ENCODE data around the gene CDH24. TPM values are rescaled to one million over a fixed set of nuclear protein-coding genes. Genes with fewer than 3 reads are reported as not detected.

CDH24 gene
- total and polyA plus RNA-seq, 2 experiments from 2014 or later: 4.4 to 17.8 TPM

DNA sequence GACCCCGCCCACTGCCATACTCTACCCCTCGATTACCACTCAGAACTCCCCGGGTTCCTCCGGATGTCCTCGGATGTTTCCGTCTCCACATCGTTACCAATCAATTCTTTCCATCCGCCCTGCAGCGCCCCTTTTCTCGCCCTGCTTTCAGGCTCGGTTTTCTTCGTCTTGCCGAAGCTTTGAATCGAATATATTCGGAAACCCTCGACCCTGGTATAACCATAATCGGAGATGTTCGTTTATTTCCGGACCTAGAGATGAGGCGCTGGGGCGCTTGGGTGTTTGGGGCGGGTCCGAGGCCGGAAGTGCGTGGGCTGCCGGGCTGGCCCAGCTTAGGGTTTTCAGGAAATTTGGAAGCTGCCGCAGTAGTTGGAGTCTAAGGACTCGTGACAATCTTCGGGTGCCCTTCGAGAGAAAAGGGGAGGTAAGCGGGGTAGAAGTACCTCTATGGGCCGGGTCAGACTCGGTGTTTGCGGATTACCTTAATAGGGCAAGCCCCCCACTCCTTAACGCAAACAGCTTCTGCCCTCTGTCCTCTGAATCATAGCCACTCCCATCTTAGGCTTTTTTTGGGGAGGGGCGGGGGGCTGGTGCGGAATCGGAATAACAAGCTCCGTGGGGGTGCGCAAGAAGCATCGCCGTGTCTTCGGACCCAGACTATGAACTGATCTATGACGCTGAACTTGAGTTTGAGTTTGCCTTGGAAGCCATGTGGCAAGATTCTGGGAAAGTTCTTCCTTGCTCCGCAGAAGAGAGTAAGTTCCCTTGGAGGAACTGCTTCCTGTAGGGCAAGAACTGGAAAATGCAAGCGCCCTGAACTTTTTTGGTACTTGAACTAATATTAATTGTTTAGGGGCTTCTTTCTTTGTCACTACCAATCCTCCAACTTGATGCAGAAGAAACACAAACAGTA, 38.1 kb upstream of the CDH24 start, which contains the start of gene C14orf119:
Gene C14orf119, plus strand, starts transcription at position 310 of the 913 bp plus-strand sequence. CDS start 2,154 bp downstream, outside the sequence.
- no peak within 1 kb of the TSS for H2AFZ ChIP-seq
- peak within 1 kb of the TSS; percentile 84 for H3K4me3 ChIP-seq
- H3K4me1 ChIP-seq (ENCODE audit: insufficient read depth): peaks cover 14% of the 10 kb centered on the region
- Mint-ChIP-seq H3K36me3 (ENCODE audit: low read depth) (peaks cover 48% of the 10 kb centered on the region), H3K4me1 (peaks cover 17% of the 10 kb centered on the region), H3K27ac (no peak within 1 kb of the TSS), H3K9me3 (no peaks in the 10 kb centered on the region), H3K4me3 (no peak within 1 kb of the TSS), H3K27me3 (ENCODE audit: insufficient read depth, low read depth, poor library complexity) (peaks cover 5% of the 10 kb centered on the region)
- TF ChIP-seq EZH2 (IDR thresholded peaks at IDR 0.05; ENCODE audit: low read depth, unreplicated experiment) (no peak), EZH2phosphoT487 (IDR thresholded peaks at IDR 0.05; ENCODE audit: unreplicated experiment) (no peak), CREB1 (CRISPR knock-in tag; IDR thresholded peaks at IDR 0.05; ENCODE audit: low read depth) (peak; percentile 57), POLR2AphosphoS5 (IDR thresholded peaks at IDR 0.05; ENCODE audit: low read depth) (peak; percentile 55), JUNB (IDR thresholded peaks at IDR 0.05; ENCODE audit: unreplicated experiment) (no peak), NANOG (IDR thresholded peaks at IDR 0.05; ENCODE audit: borderline replicate concordance) (no peak)
- H3K27ac ChIP-seq (ENCODE audit: low read depth): peak within 1 kb of the TSS; percentile 72
- DNase-seq (ENCODE audit: low spot score) (peak; percentile 100), ATAC-seq (peak; percentile 84)
- H3K27me3 ChIP-seq (ENCODE audit: insufficient read depth): no peaks in the 10 kb centered on the region
- H3K79me2 ChIP-seq (replicated peaks; ENCODE audit: insufficient read depth): peaks cover 73% of the 10 kb centered on the region
- peaks cover 30% of the 10 kb centered on the region; the same call in 1 of the 2 replicates for H3K36me3 ChIP-seq (ENCODE audit: insufficient read depth)
- H3K9me2 ChIP-seq (ENCODE audit: insufficient read depth): no peaks in the 10 kb centered on the region
- peak within 1 kb of the TSS; percentile 92 for H3K4me2 ChIP-seq
- H3F3A ChIP-seq (replicated peaks; ENCODE audit: low read depth): no peaks in the 10 kb centered on the region
- peaks cover 41% of the 10 kb centered on the region for H4K20me1 ChIP-seq (replicated peaks; ENCODE audit: insufficient read depth)

- Mint-ChIP-seq H3K36me3 (ENCODE audit: low read depth) (peaks cover 56% of the 10 kb centered on the region), H3K4me3 (no peak within 1 kb of the TSS), H3K27me3 (ENCODE audit: insufficient read depth, low read depth, poor library complexity) (peaks cover 5% of the 10 kb centered on the region), H3K9me3 (no peaks in the 10 kb centered on the region), H3K27ac (no peak within 1 kb of the TSS), H3K4me1 (peaks cover 14% of the 10 kb centered on the region)
- peak within 1 kb of the TSS; percentile 92 for H3K4me2 ChIP-seq
- peak within 1 kb of the TSS; percentile 84 for H3K4me3 ChIP-seq
- H4K20me1 ChIP-seq (replicated peaks; ENCODE audit: insufficient read depth): peaks cover 41% of the 10 kb centered on the region
- peak within 1 kb of the TSS; percentile 72 for H3K27ac ChIP-seq (ENCODE audit: low read depth)
- peaks cover 37% of the 10 kb centered on the region for H3K36me3 ChIP-seq (ENCODE audit: insufficient read depth)
- H2AFZ ChIP-seq: no peak within 1 kb of the TSS
- TF ChIP-seq, protein P1, sequence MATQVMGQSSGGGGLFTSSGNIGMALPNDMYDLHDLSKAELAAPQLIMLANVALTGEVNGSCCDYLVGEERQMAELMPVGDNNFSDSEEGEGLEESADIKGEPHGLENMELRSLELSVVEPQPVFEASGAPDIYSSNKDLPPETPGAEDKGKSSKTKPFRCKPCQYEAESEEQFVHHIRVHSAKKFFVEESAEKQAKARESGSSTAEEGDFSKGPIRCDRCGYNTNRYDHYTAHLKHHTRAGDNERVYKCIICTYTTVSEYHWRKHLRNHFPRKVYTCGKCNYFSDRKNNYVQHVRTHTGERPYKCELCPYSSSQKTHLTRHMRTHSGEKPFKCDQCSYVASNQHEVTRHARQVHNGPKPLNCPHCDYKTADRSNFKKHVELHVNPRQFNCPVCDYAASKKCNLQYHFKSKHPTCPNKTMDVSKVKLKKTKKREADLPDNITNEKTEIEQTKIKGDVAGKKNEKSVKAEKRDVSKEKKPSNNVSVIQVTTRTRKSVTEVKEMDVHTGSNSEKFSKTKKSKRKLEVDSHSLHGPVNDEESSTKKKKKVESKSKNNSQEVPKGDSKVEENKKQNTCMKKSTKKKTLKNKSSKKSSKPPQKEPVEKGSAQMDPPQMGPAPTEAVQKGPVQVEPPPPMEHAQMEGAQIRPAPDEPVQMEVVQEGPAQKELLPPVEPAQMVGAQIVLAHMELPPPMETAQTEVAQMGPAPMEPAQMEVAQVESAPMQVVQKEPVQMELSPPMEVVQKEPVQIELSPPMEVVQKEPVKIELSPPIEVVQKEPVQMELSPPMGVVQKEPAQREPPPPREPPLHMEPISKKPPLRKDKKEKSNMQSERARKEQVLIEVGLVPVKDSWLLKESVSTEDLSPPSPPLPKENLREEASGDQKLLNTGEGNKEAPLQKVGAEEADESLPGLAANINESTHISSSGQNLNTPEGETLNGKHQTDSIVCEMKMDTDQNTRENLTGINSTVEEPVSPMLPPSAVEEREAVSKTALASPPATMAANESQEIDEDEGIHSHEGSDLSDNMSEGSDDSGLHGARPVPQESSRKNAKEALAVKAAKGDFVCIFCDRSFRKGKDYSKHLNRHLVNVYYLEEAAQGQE (IDR thresholded peaks at IDR 0.05; ENCODE audit: unreplicated experiment): peak; percentile 18
- TF ChIP-seq, protein P2, sequence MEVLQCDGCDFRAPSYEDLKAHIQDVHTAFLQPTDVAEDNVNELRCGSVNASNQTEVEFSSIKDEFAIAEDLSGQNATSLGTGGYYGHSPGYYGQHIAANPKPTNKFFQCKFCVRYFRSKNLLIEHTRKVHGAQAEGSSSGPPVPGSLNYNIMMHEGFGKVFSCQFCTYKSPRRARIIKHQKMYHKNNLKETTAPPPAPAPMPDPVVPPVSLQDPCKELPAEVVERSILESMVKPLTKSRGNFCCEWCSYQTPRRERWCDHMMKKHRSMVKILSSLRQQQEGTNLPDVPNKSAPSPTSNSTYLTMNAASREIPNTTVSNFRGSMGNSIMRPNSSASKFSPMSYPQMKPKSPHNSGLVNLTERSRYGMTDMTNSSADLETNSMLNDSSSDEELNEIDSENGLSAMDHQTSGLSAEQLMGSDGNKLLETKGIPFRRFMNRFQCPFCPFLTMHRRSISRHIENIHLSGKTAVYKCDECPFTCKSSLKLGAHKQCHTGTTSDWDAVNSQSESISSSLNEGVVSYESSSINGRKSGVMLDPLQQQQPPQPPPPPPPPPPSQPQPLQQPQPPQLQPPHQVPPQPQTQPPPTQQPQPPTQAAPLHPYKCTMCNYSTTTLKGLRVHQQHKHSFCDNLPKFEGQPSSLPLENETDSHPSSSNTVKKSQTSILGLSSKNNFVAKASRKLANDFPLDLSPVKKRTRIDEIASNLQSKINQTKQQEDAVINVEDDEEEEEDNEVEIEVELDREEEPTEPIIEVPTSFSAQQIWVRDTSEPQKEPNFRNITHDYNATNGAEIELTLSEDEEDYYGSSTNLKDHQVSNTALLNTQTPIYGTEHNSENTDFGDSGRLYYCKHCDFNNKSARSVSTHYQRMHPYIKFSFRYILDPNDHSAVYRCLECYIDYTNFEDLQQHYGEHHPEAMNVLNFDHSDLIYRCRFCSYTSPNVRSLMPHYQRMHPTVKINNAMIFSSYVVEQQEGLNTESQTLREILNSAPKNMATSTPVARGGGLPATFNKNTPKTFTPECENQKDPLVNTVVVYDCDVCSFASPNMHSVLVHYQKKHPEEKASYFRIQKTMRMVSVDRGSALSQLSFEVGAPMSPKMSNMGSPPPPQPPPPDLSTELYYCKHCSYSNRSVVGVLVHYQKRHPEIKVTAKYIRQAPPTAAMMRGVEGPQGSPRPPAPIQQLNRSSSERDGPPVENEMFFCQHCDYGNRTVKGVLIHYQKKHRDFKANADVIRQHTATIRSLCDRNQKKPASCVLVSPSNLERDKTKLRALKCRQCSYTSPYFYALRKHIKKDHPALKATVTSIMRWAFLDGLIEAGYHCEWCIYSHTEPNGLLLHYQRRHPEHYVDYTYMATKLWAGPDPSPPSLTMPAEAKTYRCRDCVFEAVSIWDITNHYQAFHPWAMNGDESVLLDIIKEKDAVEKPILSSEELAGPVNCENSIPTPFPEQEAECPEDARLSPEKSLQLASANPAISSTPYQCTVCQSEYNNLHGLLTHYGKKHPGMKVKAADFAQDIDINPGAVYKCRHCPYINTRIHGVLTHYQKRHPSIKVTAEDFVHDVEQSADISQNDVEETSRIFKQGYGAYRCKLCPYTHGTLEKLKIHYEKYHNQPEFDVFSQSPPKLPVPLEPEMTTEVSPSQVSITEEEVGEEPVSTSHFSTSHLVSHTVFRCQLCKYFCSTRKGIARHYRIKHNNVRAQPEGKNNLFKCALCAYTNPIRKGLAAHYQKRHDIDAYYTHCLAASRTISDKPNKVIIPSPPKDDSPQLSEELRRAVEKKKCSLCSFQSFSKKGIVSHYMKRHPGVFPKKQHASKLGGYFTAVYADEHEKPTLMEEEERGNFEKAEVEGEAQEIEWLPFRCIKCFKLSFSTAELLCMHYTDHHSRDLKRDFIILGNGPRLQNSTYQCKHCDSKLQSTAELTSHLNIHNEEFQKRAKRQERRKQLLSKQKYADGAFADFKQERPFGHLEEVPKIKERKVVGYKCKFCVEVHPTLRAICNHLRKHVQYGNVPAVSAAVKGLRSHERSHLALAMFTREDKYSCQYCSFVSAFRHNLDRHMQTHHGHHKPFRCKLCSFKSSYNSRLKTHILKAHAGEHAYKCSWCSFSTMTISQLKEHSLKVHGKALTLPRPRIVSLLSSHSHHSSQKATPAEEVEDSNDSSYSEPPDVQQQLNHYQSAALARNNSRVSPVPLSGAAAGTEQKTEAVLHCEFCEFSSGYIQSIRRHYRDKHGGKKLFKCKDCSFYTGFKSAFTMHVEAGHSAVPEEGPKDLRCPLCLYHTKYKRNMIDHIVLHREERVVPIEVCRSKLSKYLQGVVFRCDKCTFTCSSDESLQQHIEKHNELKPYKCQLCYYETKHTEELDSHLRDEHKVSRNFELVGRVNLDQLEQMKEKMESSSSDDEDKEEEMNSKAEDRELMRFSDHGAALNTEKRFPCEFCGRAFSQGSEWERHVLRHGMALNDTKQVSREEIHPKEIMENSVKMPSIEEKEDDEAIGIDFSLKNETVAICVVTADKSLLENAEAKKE (CRISPR knock-in tag; IDR thresholded peaks at IDR 0.05): no peak
- TF ChIP-seq POLR2AphosphoS5 (IDR thresholded peaks at IDR 0.05; ENCODE audit: low read depth): peak; percentile 69
- no peaks in the 10 kb centered on the region for H3K27me3 ChIP-seq (ENCODE audit: insufficient read depth)
- H3K9me2 ChIP-seq (ENCODE audit: insufficient read depth): no peaks in the 10 kb centered on the region
- H3K79me2 ChIP-seq (replicated peaks; ENCODE audit: insufficient read depth): peaks cover 75% of the 10 kb centered on the region
- H3K4me1 ChIP-seq (ENCODE audit: insufficient read depth): peaks cover 14% of the 10 kb centered on the region
- no peaks in the 10 kb centered on the region for H3F3A ChIP-seq (replicated peaks; ENCODE audit: low read depth)
- no peak for DNase-seq (ENCODE audit: low spot score)
- ATAC-seq: no peak
These were observed 37.4 kb upstream of the CDH24 start, which contains the start of gene ACIN1 for GRCh38 chr14:23094666-23095195. Gene ACIN1 (minus strand): TSS chr14:23095136. CDS start chr14:23095112, 24 bp downstream.
